HEK293T (cell line): ENCODE data around the gene CASS4.

Source experiments
- CTCF ChIA-PET: fragments of 350-600 bp; formaldehyde crosslinking; extraction: SDS; loops from one replicate; lab custom pipeline; 2021; ENCODE audit warnings: antibody characterized with exemption, inconsistent platforms; lab: Yijun Ruan, JAX
- POLR2A ChIA-PET: fragments of 350-600 bp; formaldehyde crosslinking; extraction: SDS; loops from one replicate; lab custom pipeline; 2020; ENCODE audit warnings: antibody characterized with exemption, inconsistent platforms; lab: Yijun Ruan, JAX
- DNase-seq: peaks from one replicate; pipeline ENCODE4 v3.0.0; 2012; ENCODE audit warnings: mixed read lengths; ENCODE audit errors: extremely low spot score
- ARNT ChIP-seq: fragments of 450-650 bp; IDR thresholded peaks from 2 replicates; pipeline ENCODE4 v1.6.1; 2017; ENCODE audit warnings: mild to moderate bottlenecking
- BHLHE40 ChIP-seq: fragments of 450-650 bp; IDR thresholded peaks from 2 replicates; pipeline ENCODE4 v1.6.1; 2016; ENCODE audit warnings: mild to moderate bottlenecking, moderate library complexity, borderline replicate concordance
- CTBP1 ChIP-seq: fragments of 450-650 bp; IDR thresholded peaks from 2 replicates; pipeline ENCODE4 v1.6.1; 2016; ENCODE audit warnings: borderline replicate concordance
- ELF4 ChIP-seq: fragments of 450-650 bp; IDR thresholded peaks from 2 replicates; pipeline ENCODE4 v1.6.1; 2017; ENCODE audit warnings: antibody characterized with exemption
- FOXA1 ChIP-seq: fragments of 450-650 bp; IDR thresholded peaks from 2 replicates; pipeline ENCODE4 v1.6.1; 2016; ENCODE audit warnings: mild to moderate bottlenecking
- FOXK2 ChIP-seq: fragments of 450-650 bp; IDR thresholded peaks from 2 replicates; pipeline ENCODE4 v1.6.1; 2016; ENCODE audit warnings: mild to moderate bottlenecking
- FOXM1 ChIP-seq: fragments of 450-650 bp; IDR thresholded peaks from 2 replicates; pipeline ENCODE4 v1.6.1; 2017; ENCODE audit warnings: mild to moderate bottlenecking, borderline replicate concordance
- HDGF ChIP-seq: fragments of 450-650 bp; IDR thresholded peaks from 2 replicates; pipeline ENCODE4 v1.6.1; 2017; ENCODE audit warnings: antibody characterized with exemption, borderline replicate concordance
- L3MBTL2 ChIP-seq: fragments of 450-650 bp; conservative IDR thresholded peaks from 2 replicates; pipeline ENCODE4 v1.6.1; 2016; ENCODE audit warnings: mild to moderate bottlenecking
- LEF1 ChIP-seq: fragments of 450-650 bp; IDR thresholded peaks from 2 replicates; pipeline ENCODE4 v1.6.1; 2017; ENCODE audit warnings: mild to moderate bottlenecking, borderline replicate concordance
- NFRKB ChIP-seq: fragments of 450-650 bp; IDR thresholded peaks from 2 replicates; pipeline ENCODE4 v1.6.1; 2016; ENCODE audit warnings: mild to moderate bottlenecking, moderate library complexity
- PKNOX1 ChIP-seq: fragments of 450-650 bp; IDR thresholded peaks from 2 replicates; pipeline ENCODE4 v1.6.1; 2016
- SP1 ChIP-seq: fragments of 450-650 bp; IDR thresholded peaks from 2 replicates; pipeline ENCODE4 v1.6.1; 2017

CASS4 gene

GRCh38 chr20:56503916-56504315 lies 91.9 kb downstream of the CASS4 start:
- TF ChIP-seq SP1 (no peak), BHLHE40 (no peak), ARNT (no peak), HDGF (no peak), PKNOX1 (no peak), LEF1 (no peak), NFRKB (no peak), FOXM1 (no peak), ELF4 (no peak)
- CTCF ChIA-PET: no interaction called here
- POLR2A ChIA-PET: no interaction called here
- no peak for DNase-seq

- DNase-seq: peak; percentile 42
- CTCF ChIA-PET: no interaction called here
- TF ChIP-seq L3MBTL2: no peak
- POLR2A ChIA-PET: no interaction called here
Measured at GRCh38 chr20:56504373-56505005, 92.4 kb downstream of the CASS4 start.

GRCh38 chr20:56506103-56506502 lies 94.0 kb downstream of the CASS4 start:
- TF ChIP-seq LEF1: no peak
- no peak for TF ChIP-seq FOXK2
- no peak for TF ChIP-seq SP1
- no peak for TF ChIP-seq ELF4
- TF ChIP-seq L3MBTL2: no peak
- no peak for TF ChIP-seq BHLHE40
- TF ChIP-seq FOXA1: no peak
- no peak for TF ChIP-seq CTBP1
- no peak for TF ChIP-seq HDGF
- TF ChIP-seq NFRKB: no peak
- TF ChIP-seq PKNOX1: no peak
- no peak for TF ChIP-seq FOXM1
- ChIA-PET CTCF (interaction anchor here (0.6 kb wide), 1 partner anchor 85 kb away, joined by 3 read pairs; no protein-coding TSS in a partner anchor), POLR2A (no interaction called here)
- DNase-seq: no peak
